Stimulated activated naive CD8-positive, alpha-beta T cell treated with anti-CD3 and anti-CD28 coated beads, Interleukin-15, Interleukin-2, amounts not matched to agents 100 ng/mL and 50 ng/mL, for 24 hours (primary cell): ENCODE data around the gene KLRB1.
"Not testable (repeated sequence)": the region's sequence is repeated elsewhere in the genome, so short reads cannot be mapped to it uniquely, and the experiment has no call there.

Experiments
- H3K27ac Mint-ChIP-seq: one replicate; pipeline ENCODE4 v1.8.0; 2021; ENCODE audit warnings: mild to moderate bottlenecking, mixed read lengths
- H3K27me3 Mint-ChIP-seq: one replicate; pipeline ENCODE4 v1.8.0; 2021; ENCODE audit warnings: mixed read lengths
- H3K36me3 Mint-ChIP-seq: one replicate; pipeline ENCODE4 v1.8.0; 2021; ENCODE audit warnings: low read depth, mixed read lengths
- H3K4me1 Mint-ChIP-seq: one replicate; pipeline ENCODE4 v1.8.0; 2021; ENCODE audit warnings: low read depth, mixed read lengths
- H3K4me3 Mint-ChIP-seq: one replicate; pipeline ENCODE4 v1.8.0; 2021; ENCODE audit warnings: mild to moderate bottlenecking, mixed read lengths
- H3K9me3 Mint-ChIP-seq: one replicate; pipeline ENCODE4 v1.8.0; 2021; ENCODE audit warnings: mixed read lengths

KLRB1 gene

GRCh38 chr12:9607716-9608115, at the start of gene KLRB1:
KLRB1 (minus strand) TSS chr12:9607916; CDS start chr12:9607839, 77 bp downstream.
- Mint-ChIP-seq H3K9me3 (peaks cover 6% of the 10 kb centered on the region), H3K4me1 (peaks cover 24% of the 10 kb centered on the region), H3K36me3 (peaks cover 7% of the 10 kb centered on the region), H3K4me3 (peak within 1 kb of the TSS; percentile 61), H3K27me3 (no peaks in the 10 kb centered on the region), H3K27ac (peak within 1 kb of the TSS; percentile 27)

- H3K27ac Mint-ChIP-seq = peak overlapping the region; percentile 99
- H3K9me3 Mint-ChIP-seq = peaks cover 4% of the 10 kb centered on the region
- H3K4me1 Mint-ChIP-seq = peaks cover 75% of the 10 kb centered on the region
- H3K36me3 Mint-ChIP-seq = peaks cover 79% of the 10 kb centered on the region
- peaks cover 4% of the 10 kb centered on the region for H3K27me3 Mint-ChIP-seq
- H3K4me3 Mint-ChIP-seq = peak overlapping the region; percentile 100
These were observed 43.6 kb upstream of the KLRB1 start for GRCh38 chr12:9651265-9651729.

- Mint-ChIP-seq H3K4me1 (peaks cover 75% of the 10 kb centered on the region), H3K27ac (peak overlapping the region; percentile 99), H3K4me3 (peak overlapping the region; percentile 100), H3K9me3 (peaks cover 7% of the 10 kb centered on the region), H3K27me3 (peaks cover 4% of the 10 kb centered on the region), H3K36me3 (peaks cover 74% of the 10 kb centered on the region)
These were observed 42.4 kb upstream of the KLRB1 start for GRCh38 chr12:9650151-9650576.

- Mint-ChIP-seq H3K27ac (peak overlapping the region; percentile 99), H3K27me3 (peaks cover 4% of the 10 kb centered on the region), H3K4me3 (peak overlapping the region; percentile 100), H3K9me3 (peaks cover 12% of the 10 kb centered on the region), H3K36me3 (peaks cover 73% of the 10 kb centered on the region), H3K4me1 (peaks cover 75% of the 10 kb centered on the region)
These were observed 41.8 kb upstream of the KLRB1 start for GRCh38 chr12:9649532-9649940.

GRCh38 chr12:9648701-9649531, 41.2 kb upstream of the KLRB1 start:
- Mint-ChIP-seq H3K27me3 (peaks cover 4% of the 10 kb centered on the region), H3K27ac (peak overlapping the region; percentile 99), H3K4me3 (peak overlapping the region; percentile 100), H3K4me1 (peaks cover 76% of the 10 kb centered on the region), H3K9me3 (peaks cover 10% of the 10 kb centered on the region), H3K36me3 (peaks cover 68% of the 10 kb centered on the region)

GRCh38 chr12:9647825-9648700, 40.3 kb upstream of the KLRB1 start:
- H3K9me3 Mint-ChIP-seq = peaks cover 12% of the 10 kb centered on the region
- peaks cover 60% of the 10 kb centered on the region for H3K36me3 Mint-ChIP-seq
- peaks cover 4% of the 10 kb centered on the region for H3K27me3 Mint-ChIP-seq
- H3K4me1 Mint-ChIP-seq = peaks cover 76% of the 10 kb centered on the region
- peak overlapping the region; percentile 99 for H3K27ac Mint-ChIP-seq
- H3K4me3 Mint-ChIP-seq = peak overlapping the region; percentile 100

- Mint-ChIP-seq H3K4me3 (peak overlapping the region; percentile 100), H3K9me3 (peaks cover 21% of the 10 kb centered on the region), H3K27me3 (peaks cover 4% of the 10 kb centered on the region), H3K4me1 (peaks cover 77% of the 10 kb centered on the region), H3K36me3 (peaks cover 65% of the 10 kb centered on the region), H3K27ac (peak overlapping the region; percentile 95)
These were observed 39.4 kb upstream of the KLRB1 start for GRCh38 chr12:9646794-9647781.

- Mint-ChIP-seq H3K9me3 (peaks cover 22% of the 10 kb centered on the region), H3K36me3 (peaks cover 59% of the 10 kb centered on the region), H3K4me3 (peak overlapping the region; percentile 76), H3K27ac (peak overlapping the region; percentile 89), H3K4me1 (peaks cover 65% of the 10 kb centered on the region)
- not testable (repeated sequence) for H3K27me3 Mint-ChIP-seq
These were observed 37.4 kb upstream of the KLRB1 start for GRCh38 chr12:9644985-9645551.

GRCh38 chr12:9643266-9643660, 35.5 kb upstream of the KLRB1 start:
- H3K27me3 Mint-ChIP-seq = no peaks in the 10 kb centered on the region
- peak overlapping the region; percentile 67 for H3K4me3 Mint-ChIP-seq
- H3K9me3 Mint-ChIP-seq = peaks cover 25% of the 10 kb centered on the region
- H3K27ac Mint-ChIP-seq = peak overlapping the region; percentile 82
- peaks cover 72% of the 10 kb centered on the region for H3K4me1 Mint-ChIP-seq
- peaks cover 51% of the 10 kb centered on the region for H3K36me3 Mint-ChIP-seq

- H3K4me1 Mint-ChIP-seq = peaks cover 78% of the 10 kb centered on the region
- peaks cover 25% of the 10 kb centered on the region for H3K9me3 Mint-ChIP-seq
- H3K27me3 Mint-ChIP-seq = no peaks in the 10 kb centered on the region
- peaks cover 51% of the 10 kb centered on the region for H3K36me3 Mint-ChIP-seq
- H3K4me3 Mint-ChIP-seq = peak overlapping the region; percentile 67
- H3K27ac Mint-ChIP-seq = peak overlapping the region; percentile 82
These were observed 35.0 kb upstream of the KLRB1 start for GRCh38 chr12:9642606-9643265.

- H3K4me3 Mint-ChIP-seq = no peak overlapping the region
- peaks cover 75% of the 10 kb centered on the region for H3K4me1 Mint-ChIP-seq
- no peaks in the 10 kb centered on the region for H3K27me3 Mint-ChIP-seq
- no peak overlapping the region for H3K27ac Mint-ChIP-seq
- peaks cover 20% of the 10 kb centered on the region for H3K9me3 Mint-ChIP-seq
- H3K36me3 Mint-ChIP-seq = peaks cover 44% of the 10 kb centered on the region
These were observed 32.3 kb upstream of the KLRB1 start for GRCh38 chr12:9640024-9640423.

- no peaks in the 10 kb centered on the region for H3K27me3 Mint-ChIP-seq
- H3K27ac Mint-ChIP-seq = peak overlapping the region; percentile 81
- H3K36me3 Mint-ChIP-seq = peaks cover 30% of the 10 kb centered on the region
- H3K4me1 Mint-ChIP-seq = peaks cover 63% of the 10 kb centered on the region
- H3K4me3 Mint-ChIP-seq = no peak overlapping the region
- H3K9me3 Mint-ChIP-seq = peaks cover 3% of the 10 kb centered on the region
These were observed 29.1 kb upstream of the KLRB1 start for GRCh38 chr12:9636851-9637206.

- H3K4me3 Mint-ChIP-seq = no peak overlapping the region
- peaks cover 63% of the 10 kb centered on the region for H3K4me1 Mint-ChIP-seq
- peak overlapping the region; percentile 81 for H3K27ac Mint-ChIP-seq
- peaks cover 27% of the 10 kb centered on the region for H3K36me3 Mint-ChIP-seq
- peaks cover 3% of the 10 kb centered on the region for H3K9me3 Mint-ChIP-seq
- H3K27me3 Mint-ChIP-seq = no peaks in the 10 kb centered on the region
These were observed 28.6 kb upstream of the KLRB1 start for GRCh38 chr12:9636150-9636850.
